NB4 (cell line): ENCODE measurements around the gene LRRC61.

ENCODE experiments used
- CTCF ChIP-seq: IDR thresholded peaks from one replicate; pipeline ENCODE4 v1.5.1; 2012; ENCODE audit warnings: low read depth, low read length
- MYC ChIP-seq: IDR thresholded peaks from 2 replicates; pipeline ENCODE4 v1.6.1; 2011; ENCODE audit warnings: low read depth, low read length
- POLR2A ChIP-seq: IDR thresholded peaks from 2 replicates; pipeline ENCODE4 v1.6.1; 2011; ENCODE audit warnings: mild to moderate bottlenecking; ENCODE audit not compliant: insufficient read length; ENCODE audit errors: extremely low read depth

GRCh38 chr7:150321788-150322113 is 1.4 kb upstream of the LRRC61 start:
- TF ChIP-seq POLR2A (no peak), CTCF (no peak), MYC (no peak)
